Lower leg skin (tissue), 3 donors: ENCODE measurements around the gene ARHGAP33.

Source experiments
- POLR2A ChIP-seq, 2 donors: fragments of 450-650 bp; IDR thresholded peaks; one replicate each; pipeline ENCODE4 v1.6.1; 2016 to 2017; ENCODE audit warnings: antibody characterized with exemption in 2 of 2, mild to moderate bottlenecking in 1 of 2, moderate library complexity in 1 of 2
- TF ChIP-seq, protein P1 (sequence below), 3 donors: fragments of 450-650 bp; IDR thresholded peaks; one replicate each; pipeline ENCODE4 v1.5.1; 2016; ENCODE audit warnings: antibody characterized with exemption in 3 of 3, mild to moderate bottlenecking in 3 of 3, moderate library complexity in 2 of 3

DNA sequence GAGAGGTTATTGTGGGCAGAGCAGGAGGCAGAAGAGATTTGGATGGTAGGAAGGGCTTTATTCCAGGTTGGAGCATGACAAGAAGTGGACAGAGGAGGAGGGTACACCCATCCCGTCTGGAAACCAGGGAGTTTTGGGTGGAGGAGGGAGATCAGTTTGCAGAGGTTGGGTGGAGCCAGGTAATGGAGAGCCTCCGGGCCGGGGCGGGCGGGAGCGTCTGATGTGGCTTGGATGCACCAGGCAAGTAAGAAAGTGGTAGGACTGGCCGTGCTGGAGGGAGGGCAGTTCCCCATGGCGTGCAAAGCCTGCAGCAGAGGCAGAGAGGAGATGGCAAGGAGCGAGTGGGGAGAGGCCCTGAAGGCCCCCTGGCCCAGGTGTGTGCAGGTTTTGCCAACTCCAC, 44.0 kb upstream of the ARHGAP33 start:
- TF ChIP-seq, protein P1, sequence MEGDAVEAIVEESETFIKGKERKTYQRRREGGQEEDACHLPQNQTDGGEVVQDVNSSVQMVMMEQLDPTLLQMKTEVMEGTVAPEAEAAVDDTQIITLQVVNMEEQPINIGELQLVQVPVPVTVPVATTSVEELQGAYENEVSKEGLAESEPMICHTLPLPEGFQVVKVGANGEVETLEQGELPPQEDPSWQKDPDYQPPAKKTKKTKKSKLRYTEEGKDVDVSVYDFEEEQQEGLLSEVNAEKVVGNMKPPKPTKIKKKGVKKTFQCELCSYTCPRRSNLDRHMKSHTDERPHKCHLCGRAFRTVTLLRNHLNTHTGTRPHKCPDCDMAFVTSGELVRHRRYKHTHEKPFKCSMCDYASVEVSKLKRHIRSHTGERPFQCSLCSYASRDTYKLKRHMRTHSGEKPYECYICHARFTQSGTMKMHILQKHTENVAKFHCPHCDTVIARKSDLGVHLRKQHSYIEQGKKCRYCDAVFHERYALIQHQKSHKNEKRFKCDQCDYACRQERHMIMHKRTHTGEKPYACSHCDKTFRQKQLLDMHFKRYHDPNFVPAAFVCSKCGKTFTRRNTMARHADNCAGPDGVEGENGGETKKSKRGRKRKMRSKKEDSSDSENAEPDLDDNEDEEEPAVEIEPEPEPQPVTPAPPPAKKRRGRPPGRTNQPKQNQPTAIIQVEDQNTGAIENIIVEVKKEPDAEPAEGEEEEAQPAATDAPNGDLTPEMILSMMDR (IDR thresholded peaks at IDR 0.05), result no peak
- no peak for TF ChIP-seq POLR2A (IDR thresholded peaks at IDR 0.05)
